HepG2 (cell line): ENCODE data around the gene GPHN. TPM values are rescaled to one million over a fixed set of nuclear protein-coding genes. Genes with fewer than 3 reads are reported as not detected.

Source experiments
- NR3C1 ChIP-seq: sonication (generic); formaldehyde crosslinking; IDR thresholded peaks from 2 replicates; pipeline ENCODE4 v1.4.0; 2020; ENCODE audit warnings: missing genetic modification reagents
- PAX8 ChIP-seq: sonication (generic); formaldehyde crosslinking; IDR thresholded peaks from 2 replicates; pipeline ENCODE4 v1.8.0; 2022; ENCODE audit warnings: mild to moderate bottlenecking, missing genetic modification reagents, borderline replicate concordance
- SMAD9 ChIP-seq: sonication (generic); formaldehyde crosslinking; IDR thresholded peaks from 2 replicates; pipeline ENCODE4 v1.5.1; 2020; ENCODE audit warnings: mild to moderate bottlenecking, missing genetic modification reagents
- ZNF550 ChIP-seq: sonication (generic); formaldehyde crosslinking; IDR thresholded peaks from 2 replicates; pipeline ENCODE4 v1.4.0; 2020; ENCODE audit warnings: mild to moderate bottlenecking, missing genetic modification reagents, borderline replicate concordance
- polyA plus RNA-seq, 8 experiments: library from polyadenylated mRNA; depleted of rRNA in 3 of 8; stranded (reverse) in 7 of 8; unstranded in 1 of 8; fragments of >200 nt; fragmentation: Illumina TruSeq in 4 of 8; extraction: Trizol in 4 of 8; gene quantifications; 2 replicates each; pipeline versions ENCODE4 v1.2.1 to v1.2.3, GENCODE V29; 2011 to 2016; ENCODE audit warnings: low read depth in 4 of 8, missing spikeins in 1 of 8, mixed read lengths in 1 of 8; ENCODE audit not compliant: insufficient read depth in 1 of 8
- total RNA-seq, 5 experiments: library from RNA; depleted of rRNA; stranded (reverse); fragments of >200 nt; fragmentation: Illumina TruSeq; extraction: Trizol; gene quantifications; 2 replicates each; pipeline ENCODE4 v1.2.3, GENCODE V29; 2016; ENCODE audit warnings: low read depth in 1 of 5
- TF ChIP-seq, protein P1 (sequence below), 2 experiments: sonication (generic) in 1 of 2; formaldehyde crosslinking in 1 of 2; IDR thresholded peaks; 2 replicates each; pipeline versions ENCODE4 v1.5.1 to v1.6.1; 2011 to 2020; ENCODE audit warnings: borderline replicate concordance in 1 of 2, low read depth in 1 of 2, low read length in 1 of 2, mild to moderate bottlenecking in 1 of 2, missing genetic modification reagents in 1 of 2, moderate library complexity in 1 of 2
- TF ChIP-seq, protein P2 (sequence below): sonication (generic); formaldehyde crosslinking; IDR thresholded peaks from 2 replicates; pipeline ENCODE4 v1.4.0; 2020; ENCODE audit warnings: missing genetic modification reagents, borderline replicate concordance
- TF ChIP-seq, protein P3 (sequence below): sonication (generic); formaldehyde crosslinking; IDR thresholded peaks from 2 replicates; pipeline ENCODE4 v1.8.1; 2023; ENCODE audit warnings: mild to moderate bottlenecking, missing genetic modification reagents

The GPHN gene
- total and polyA plus RNA-seq, 2 of the 13 experiments (the other 11 are each of a cell fraction or from before 2014, with no cell fraction given): 12.7 to 19.2 TPM

DNA sequence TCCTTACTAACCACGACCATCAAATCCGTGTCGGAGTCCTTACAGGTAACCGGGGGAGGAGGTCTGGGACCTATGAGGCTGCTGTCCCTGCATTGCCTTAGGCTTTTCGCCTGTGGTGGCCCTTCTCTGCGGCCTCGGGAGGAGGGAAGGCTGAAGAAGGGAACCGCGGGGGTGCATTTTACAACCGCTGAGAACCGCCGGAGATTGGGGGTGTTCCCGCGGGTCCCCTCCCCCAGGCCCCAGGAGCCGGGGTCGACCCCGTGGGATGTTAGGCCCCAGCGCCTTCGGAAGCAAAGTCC lies 549 bp downstream of the GPHN start (continued):
- TF ChIP-seq, protein P1, sequence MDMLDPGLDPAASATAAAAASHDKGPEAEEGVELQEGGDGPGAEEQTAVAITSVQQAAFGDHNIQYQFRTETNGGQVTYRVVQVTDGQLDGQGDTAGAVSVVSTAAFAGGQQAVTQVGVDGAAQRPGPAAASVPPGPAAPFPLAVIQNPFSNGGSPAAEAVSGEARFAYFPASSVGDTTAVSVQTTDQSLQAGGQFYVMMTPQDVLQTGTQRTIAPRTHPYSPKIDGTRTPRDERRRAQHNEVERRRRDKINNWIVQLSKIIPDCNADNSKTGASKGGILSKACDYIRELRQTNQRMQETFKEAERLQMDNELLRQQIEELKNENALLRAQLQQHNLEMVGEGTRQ (IDR thresholded peaks at IDR 0.05; ENCODE audit: low read depth, low read length): no peak
- TF ChIP-seq, protein P1 (CRISPR knock-in tag; IDR thresholded peaks at IDR 0.05; ENCODE audit: borderline replicate concordance): no peak
- TF ChIP-seq, protein P2, sequence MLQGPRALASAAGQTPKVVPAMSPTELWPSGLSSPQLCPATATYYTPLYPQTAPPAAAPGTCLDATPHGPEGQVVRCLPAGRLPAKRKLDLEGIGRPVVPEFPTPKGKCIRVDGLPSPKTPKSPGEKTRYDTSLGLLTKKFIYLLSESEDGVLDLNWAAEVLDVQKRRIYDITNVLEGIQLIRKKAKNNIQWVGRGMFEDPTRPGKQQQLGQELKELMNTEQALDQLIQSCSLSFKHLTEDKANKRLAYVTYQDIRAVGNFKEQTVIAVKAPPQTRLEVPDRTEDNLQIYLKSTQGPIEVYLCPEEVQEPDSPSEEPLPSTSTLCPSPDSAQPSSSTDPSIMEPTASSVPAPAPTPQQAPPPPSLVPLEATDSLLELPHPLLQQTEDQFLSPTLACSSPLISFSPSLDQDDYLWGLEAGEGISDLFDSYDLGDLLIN (CRISPR knock-in tag): no peak
- TF ChIP-seq SMAD9 (no peak), NR3C1 (no peak), PAX8 (CRISPR knock-in tag) (no peak), ZNF550 (CRISPR knock-in tag) (no peak)
- TF ChIP-seq, protein P3, sequence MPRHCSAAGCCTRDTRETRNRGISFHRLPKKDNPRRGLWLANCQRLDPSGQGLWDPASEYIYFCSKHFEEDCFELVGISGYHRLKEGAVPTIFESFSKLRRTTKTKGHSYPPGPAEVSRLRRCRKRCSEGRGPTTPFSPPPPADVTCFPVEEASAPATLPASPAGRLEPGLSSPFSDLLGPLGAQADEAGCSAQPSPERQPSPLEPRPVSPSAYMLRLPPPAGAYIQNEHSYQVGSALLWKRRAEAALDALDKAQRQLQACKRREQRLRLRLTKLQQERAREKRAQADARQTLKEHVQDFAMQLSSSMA (CRISPR knock-in tag): no peak
